Measurements from ENCODE around the gene APOL3. TPM values are rescaled to one million over a fixed set of nuclear protein-coding genes. Genes with fewer than 3 reads are reported as not detected.

APOL3 gene
- total and polyA plus RNA-seq, 2 donors (not counting 3 experiments of a cell fraction or from before 2014, with no cell fraction given), result 17.9 to 36.9 TPM

GRCh38 chr22:36143066-36143815 is 17.3 kb downstream of the APOL3 start:
- H3K27ac ChIP-seq (ENCODE audit: insufficient read depth, low read depth, low read length), result no peak overlapping the region
- no peak overlapping the region for H3K4me3 ChIP-seq (replicated peaks in 1 of 3; ENCODE audit: insufficient read depth in 1 of 3, low read depth in 1 of 3, low read length in 3 of 3)
- TF ChIP-seq, protein P1, sequence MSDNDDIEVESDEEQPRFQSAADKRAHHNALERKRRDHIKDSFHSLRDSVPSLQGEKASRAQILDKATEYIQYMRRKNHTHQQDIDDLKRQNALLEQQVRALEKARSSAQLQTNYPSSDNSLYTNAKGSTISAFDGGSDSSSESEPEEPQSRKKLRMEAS (IDR thresholded peaks at IDR 0.05; ENCODE audit: insufficient read depth, insufficient read length), result no peak
- TF ChIP-seq FOS (IDR thresholded peaks at IDR 0.05; ENCODE audit: borderline replicate concordance, insufficient read depth, low read length), result no peak
- TF ChIP-seq GATA2 (IDR thresholded peaks at IDR 0.05; ENCODE audit: insufficient read depth, insufficient read length, low read depth, low read length), result no peak
- TF ChIP-seq JUN (IDR thresholded peaks at IDR 0.05; ENCODE audit: borderline replicate concordance, insufficient read depth, insufficient read length, low read depth), result no peak
- no peak for TF ChIP-seq MYC (IDR thresholded peaks at IDR 0.05; ENCODE audit: low read depth, low read length)
- TF ChIP-seq POLR2A (IDR thresholded peaks at IDR 0.05; ENCODE audit: low read depth, low read length), result no peak
- no peak for FAIRE-seq
- H3K4me2 ChIP-seq (ENCODE audit: insufficient read depth, low read length), result no peak overlapping the region
- CTCF ChIA-PET, result interaction anchor here (2.1 to 7.1 kb wide), 2 partner anchors 39 to 52 kb away, joined by 6 to 140 read pairs; no protein-coding TSS in a partner anchor
- H3K79me2 ChIP-seq (ENCODE audit: control insufficient read depth, insufficient read depth, low read length), result no peaks in the 10 kb centered on the region
- no peaks in the 10 kb centered on the region for H4K20me1 ChIP-seq (replicated peaks; ENCODE audit: control insufficient read depth, extremely low read depth, insufficient read depth, low read length)
- no peak for DNase-seq (ENCODE audit: low read depth, low spot score)
- H3K36me3 ChIP-seq (ENCODE audit: control insufficient read depth in 2 of 2, extremely low read depth in 1 of 2, insufficient read depth in 2 of 2, low read length in 2 of 2), result peaks cover 0 to 8% of the 10 kb centered on the region in 2 experiments
- H3K27me3 ChIP-seq (ENCODE audit: control insufficient read depth in 2 of 2, insufficient read depth in 2 of 2, low read length in 2 of 2), result peaks cover 0 to 2% of the 10 kb centered on the region in 2 experiments
- POLR2A ChIA-PET, result interaction anchor here (0.5 kb wide), 1 partner anchor 772 kb away, joined by 3 read pairs; no protein-coding TSS in a partner anchor
- intact Hi-C loops (cut with micrococcal nuclease), result loop anchor here (5.0 kb wide), 1 partner anchor 344 kb away; no protein-coding TSS in a partner anchor
- H3K9me1 ChIP-seq (replicated peaks; ENCODE audit: control insufficient read depth, extremely low read depth, insufficient read depth, low read length), result no peaks in the 10 kb centered on the region
- dilution Hi-C loops (cut with MboI; ENCODE audit: extremely low pct_ligation_motif_present, low sequenced_read_pairs), result no loop called here
- no peaks in the 10 kb centered on the region for H3K4me1 ChIP-seq (ENCODE audit: control insufficient read depth, extremely low read depth, insufficient read depth, low read length)
- no peak overlapping the region for H2AFZ ChIP-seq (ENCODE audit: low read depth, low read length)
- H3K9me3 ChIP-seq (replicated peaks; ENCODE audit: control insufficient read depth, insufficient read depth, low read length), result no peaks in the 10 kb centered on the region
- no peak overlapping the region for H3K9ac ChIP-seq (replicated peaks; ENCODE audit: extremely low read depth, insufficient read depth, low read length)
- no TSS peak for BruUV-seq (replicated peaks)

- H3K9ac ChIP-seq (replicated peaks; ENCODE audit: extremely low read depth, insufficient read depth, low read length), result no peak overlapping the region
- ChIA-PET POLR2A (no interaction called here), CTCF (interaction anchor here (0.8 to 7.1 kb wide), 5 partner anchors 31 to 345 kb away, joined by 3 to 140 read pairs (median 6); no protein-coding TSS in a partner anchor)
- H3K4me2 ChIP-seq (ENCODE audit: insufficient read depth, low read length), result no peak overlapping the region
- no peaks in the 10 kb centered on the region for H3K9me1 ChIP-seq (replicated peaks; ENCODE audit: control insufficient read depth, extremely low read depth, insufficient read depth, low read length)
- H3K4me3 ChIP-seq (replicated peaks in 1 of 3; ENCODE audit: insufficient read depth in 1 of 3, low read depth in 1 of 3, low read length in 3 of 3), result no peak overlapping the region
- no peaks in the 10 kb centered on the region for H4K20me1 ChIP-seq (replicated peaks; ENCODE audit: control insufficient read depth, extremely low read depth, insufficient read depth, low read length)
- no peaks in the 10 kb centered on the region for H3K79me2 ChIP-seq (ENCODE audit: control insufficient read depth, insufficient read depth, low read length)
- H3K4me1 ChIP-seq (ENCODE audit: control insufficient read depth, extremely low read depth, insufficient read depth, low read length), result no peaks in the 10 kb centered on the region
- FAIRE-seq (no peak), DNase-seq (ENCODE audit: low read depth, low spot score) (no peak)
- BruUV-seq (replicated peaks), result no TSS peak
- H2AFZ ChIP-seq (ENCODE audit: low read depth, low read length), result no peak overlapping the region
- no peak overlapping the region for H3K27ac ChIP-seq (ENCODE audit: insufficient read depth, low read depth, low read length)
- TF ChIP-seq FOS (IDR thresholded peaks at IDR 0.05; ENCODE audit: borderline replicate concordance, insufficient read depth, low read length) (no peak), POLR2AphosphoS5 (IDR thresholded peaks at IDR 0.05; ENCODE audit: insufficient read depth, low read depth, low read length) (no peak), JUN (IDR thresholded peaks at IDR 0.05; ENCODE audit: borderline replicate concordance, insufficient read depth, insufficient read length, low read depth) (no peak), GATA2 (IDR thresholded peaks at IDR 0.05; ENCODE audit: insufficient read depth, insufficient read length, low read depth, low read length) (no peak), POLR2A (IDR thresholded peaks at IDR 0.05; ENCODE audit: low read depth, low read length) (no peak), EZH2 (IDR thresholded peaks at IDR 0.05; ENCODE audit: borderline replicate concordance, low read depth, low read length, severe bottlenecking) (no peak), CTCF (IDR thresholded peaks at IDR 0.05; ENCODE audit: extremely low read depth in 1 of 2, insufficient read depth in 1 of 2, low read depth in 1 of 2, low read length in 2 of 2) (no peak), MYC (IDR thresholded peaks at IDR 0.05; ENCODE audit: low read depth, low read length) (no peak)
- TF ChIP-seq, protein P1 (IDR thresholded peaks at IDR 0.05; ENCODE audit: insufficient read depth, insufficient read length), result no peak
- intact Hi-C loops (cut with micrococcal nuclease), result loop anchor here (5.0 kb wide), 1 partner anchor 346 kb away; no protein-coding TSS in a partner anchor
- dilution Hi-C loops (cut with MboI; ENCODE audit: extremely low pct_ligation_motif_present, low sequenced_read_pairs), result no loop called here
- H3K9me3 ChIP-seq (replicated peaks; ENCODE audit: control insufficient read depth, insufficient read depth, low read length), result no peaks in the 10 kb centered on the region
- peaks cover 0 to 7% of the 10 kb centered on the region in 2 experiments for H3K36me3 ChIP-seq (ENCODE audit: control insufficient read depth in 2 of 2, extremely low read depth in 1 of 2, insufficient read depth in 2 of 2, low read length in 2 of 2)
- H3K27me3 ChIP-seq (ENCODE audit: control insufficient read depth in 2 of 2, insufficient read depth in 2 of 2, low read length in 2 of 2), result peaks cover 0 to 4% of the 10 kb centered on the region in 2 experiments
These were observed 19.1 kb downstream of the APOL3 start for GRCh38 chr22:36141481-36141880.

Measured in endothelial cell of umbilical vein (primary cell).